GM18520 (cell line): ENCODE results near the gene EIF3C.
"Not testable (repeated sequence)": the region's sequence is repeated elsewhere in the genome, so short reads cannot be mapped to it uniquely, and the experiment has no call there.

Source experiments
- ATAC-seq: cut with Tn5 transposase; IDR thresholded peaks from one replicate; pipeline ENCODE4 v1.9.1; 2021; ENCODE audit not compliant: unreplicated experiment

Gene EIF3C

GRCh38 chr16:28711220-28712083 lies at the start of gene EIF3C:
EIF3C (plus strand) TSS chr16:28711464; CDS start chr16:28711687, 223 bp downstream.
- peak; percentile 98 for ATAC-seq

DNA sequence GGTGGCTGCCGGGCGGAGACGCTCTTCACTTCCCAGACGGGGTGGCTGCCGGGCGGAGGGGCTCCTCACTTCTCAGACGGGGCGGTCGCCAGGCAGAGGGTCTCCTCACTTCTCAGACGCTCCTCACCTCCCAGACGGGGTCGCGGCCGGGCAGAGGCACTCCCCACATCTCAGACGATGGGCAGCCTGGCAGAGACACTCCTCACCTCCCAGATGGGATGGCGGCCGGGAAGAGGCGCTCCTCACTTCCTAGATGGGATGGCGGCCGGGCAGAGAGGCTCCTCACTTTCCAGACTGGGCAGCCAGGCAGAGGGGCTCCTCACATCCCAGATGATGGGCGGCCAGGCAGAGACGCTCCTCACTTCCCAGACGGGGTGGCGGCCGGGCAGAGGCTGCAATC lies 45.0 kb upstream of the EIF3C start:
- not testable (repeated sequence) for ATAC-seq

DNA sequence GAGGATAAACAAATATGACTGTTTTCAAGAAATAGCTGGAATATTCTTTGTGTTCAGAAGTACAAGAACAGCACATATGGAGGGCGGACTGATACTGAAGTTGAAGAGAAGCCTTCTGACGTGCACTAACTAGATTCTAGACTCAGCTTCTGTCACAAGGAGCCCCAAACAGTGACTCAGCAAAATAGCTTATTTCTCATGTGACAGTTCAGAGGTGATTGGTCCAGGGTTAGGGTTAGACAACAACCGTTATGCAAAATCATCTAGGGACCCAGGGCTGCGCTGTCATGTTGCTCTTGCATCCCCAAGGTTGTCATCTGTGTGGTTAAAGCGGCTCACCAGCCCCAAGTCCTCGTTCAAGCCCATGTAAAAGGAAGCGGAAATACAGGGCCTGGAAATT lies 43.8 kb upstream of the EIF3C start:
- ATAC-seq = not testable (repeated sequence)

DNA sequence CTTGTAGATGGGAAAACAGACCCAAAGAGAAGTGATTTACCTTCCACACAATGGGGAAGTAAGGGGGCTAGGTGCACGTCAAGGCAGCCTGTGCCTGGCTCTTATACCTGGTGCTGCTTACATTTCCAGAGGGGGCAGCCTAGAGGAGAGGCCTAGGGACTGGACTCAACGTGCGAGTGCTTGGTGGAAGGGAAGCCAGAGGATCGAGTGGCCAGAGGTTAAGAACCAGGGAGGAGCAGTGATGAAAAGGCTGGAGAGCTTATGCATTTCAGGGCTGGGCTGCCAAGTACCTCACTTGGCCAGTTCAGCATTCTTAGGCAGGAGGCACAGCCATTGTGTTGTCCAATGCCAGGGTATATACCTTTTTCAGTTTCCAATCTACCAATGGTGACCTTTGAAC lies 43.1 kb upstream of the EIF3C start:
- ATAC-seq = not testable (repeated sequence)

- not testable (repeated sequence) for ATAC-seq
Observed at GRCh38 chr16:28688327-28688952, 22.8 kb upstream of the EIF3C start.

DNA sequence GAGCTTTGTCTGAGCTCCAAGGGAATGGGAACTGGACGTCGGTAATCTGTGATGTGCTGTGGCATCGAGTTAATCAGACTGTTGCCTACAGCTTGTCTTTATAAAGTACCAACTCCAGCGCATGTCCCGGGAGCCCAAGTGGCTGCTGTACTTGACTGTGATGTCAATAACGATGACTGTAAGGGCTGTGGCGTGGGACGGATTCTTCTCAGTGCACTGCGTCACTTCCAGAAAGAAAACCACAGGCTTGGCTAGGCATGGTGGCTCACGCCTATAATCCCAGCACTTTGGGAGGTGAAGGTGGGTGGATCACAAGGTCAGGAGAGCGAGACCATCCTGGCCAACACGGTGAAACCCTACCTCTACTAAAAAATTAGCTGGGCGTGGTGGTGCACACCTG lies 21.8 kb upstream of the EIF3C start:
- not testable (repeated sequence) for ATAC-seq

- ATAC-seq = not testable (repeated sequence)
Observed at GRCh38 chr16:28691722-28692121, 19.5 kb upstream of the EIF3C start.

GRCh38 chr16:28693257-28693950 lies 17.9 kb upstream of the EIF3C start:
- not testable (repeated sequence) for ATAC-seq

DNA sequence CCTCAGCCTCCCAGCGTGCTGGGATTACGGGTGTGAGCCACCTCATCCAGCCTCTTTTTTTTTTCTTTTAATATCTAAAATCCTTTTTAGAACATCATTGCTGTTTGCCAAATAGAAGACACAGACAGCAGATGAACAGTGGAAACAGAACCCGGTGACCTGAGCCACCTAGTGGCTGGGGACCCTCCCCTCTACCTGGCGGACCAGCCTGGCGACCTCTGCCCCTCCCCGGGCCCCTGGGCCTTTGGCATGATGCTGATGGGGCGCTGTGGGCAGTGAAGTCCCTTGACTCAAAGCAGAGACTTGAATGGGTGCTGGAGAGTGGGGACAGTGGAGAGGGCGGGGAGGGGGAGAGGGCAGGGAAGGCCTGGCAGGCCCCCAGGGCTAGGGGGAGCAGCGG lies 11.5 kb upstream of the EIF3C start:
- ATAC-seq = not testable (repeated sequence)

- ATAC-seq = not testable (repeated sequence)
Observed at GRCh38 chr16:28700349-28700748, 10.9 kb upstream of the EIF3C start.

- not testable (repeated sequence) for ATAC-seq
Observed at GRCh38 chr16:28701384-28701783, 9.9 kb upstream of the EIF3C start.

DNA sequence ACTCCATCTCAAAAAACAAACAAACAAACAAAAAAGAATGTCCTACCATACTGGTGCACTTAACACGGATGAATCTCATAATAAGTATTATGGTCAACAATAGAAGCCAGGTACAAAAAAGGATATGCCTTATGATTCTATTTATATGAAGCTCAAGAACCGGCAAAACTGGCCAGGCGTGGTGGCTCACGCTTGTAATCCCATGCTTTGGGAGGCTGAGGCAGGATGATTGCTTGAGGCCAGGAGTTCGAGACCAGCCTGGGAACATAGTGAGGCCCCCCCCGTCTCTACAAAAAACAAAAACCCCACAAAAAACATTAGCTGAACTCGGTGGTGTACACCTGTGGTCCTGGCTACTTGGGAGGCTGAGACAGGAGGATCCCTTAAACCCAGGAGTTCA lies 7.0 kb upstream of the EIF3C start:
- not testable (repeated sequence) for ATAC-seq

GRCh38 chr16:28722852-28723650 lies 11.8 kb downstream of the EIF3C start:
- ATAC-seq = not testable (repeated sequence)

DNA sequence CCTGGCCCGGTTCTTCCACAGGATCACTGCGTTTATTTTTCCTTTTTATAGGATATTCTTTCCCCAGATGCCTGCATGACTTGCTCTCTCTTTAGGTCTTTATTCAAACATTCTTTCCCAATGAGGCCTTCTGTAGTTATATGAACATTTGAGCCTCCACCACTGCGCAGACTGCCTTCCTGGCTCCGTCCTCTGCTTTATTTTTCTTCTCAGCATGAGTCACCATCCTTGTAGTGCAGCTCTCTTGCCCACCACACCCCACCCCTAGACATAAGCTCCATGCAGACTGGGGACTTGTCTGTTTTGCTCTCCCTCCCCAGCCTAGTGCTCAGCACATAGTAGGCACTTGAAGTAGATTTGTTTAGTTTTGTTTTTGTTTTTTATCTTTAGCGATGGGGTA lies 20.0 kb downstream of the EIF3C start:
- ATAC-seq = not testable (repeated sequence)

- not testable (repeated sequence) for ATAC-seq
Observed at GRCh38 chr16:28732455-28733124, 21.3 kb downstream of the EIF3C start.

DNA sequence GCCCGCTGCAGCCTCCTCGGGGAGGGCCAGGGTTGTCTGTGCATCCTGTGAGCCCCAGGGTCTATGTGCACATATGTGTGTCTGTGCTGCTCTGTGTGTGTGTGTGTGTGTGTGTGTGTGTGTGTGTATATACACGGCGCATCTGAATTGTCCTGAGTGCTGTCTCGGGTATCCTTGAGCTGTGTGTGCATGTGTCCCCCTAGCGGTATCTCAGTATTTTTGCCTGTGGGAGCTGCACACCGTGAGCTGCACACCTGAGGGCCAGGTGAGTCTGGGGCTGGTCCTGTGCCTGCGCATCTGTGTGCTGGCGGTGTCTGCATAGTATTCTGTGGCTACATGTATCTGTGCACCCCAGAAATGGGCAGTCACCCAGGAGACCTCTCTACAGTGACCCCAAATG lies 28.5 kb downstream of the EIF3C start:
- not testable (repeated sequence) for ATAC-seq

DNA sequence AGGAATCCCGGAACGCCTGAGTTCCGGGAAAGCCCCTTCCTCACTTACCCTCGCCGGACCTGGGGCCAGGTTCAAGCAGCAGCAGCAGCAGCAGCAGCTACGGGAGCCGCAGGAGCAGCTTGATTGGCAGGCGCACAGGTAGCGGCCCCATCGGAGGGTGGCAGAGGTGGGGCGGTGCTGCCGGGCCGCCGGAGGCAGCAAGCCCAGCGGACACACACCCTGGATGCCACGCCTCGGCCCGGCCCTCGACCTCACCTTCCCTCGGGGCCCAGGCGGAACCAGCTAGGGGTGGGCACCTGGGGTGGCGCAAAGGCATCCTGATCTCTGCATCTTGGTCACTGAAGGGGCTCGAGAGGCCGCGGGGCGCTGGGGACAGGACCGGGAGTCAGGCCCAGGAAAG lies 29.4 kb downstream of the EIF3C start:
- not testable (repeated sequence) for ATAC-seq

GRCh38 chr16:28741295-28741694 lies 30.0 kb downstream of the EIF3C start:
- ATAC-seq = not testable (repeated sequence)

DNA sequence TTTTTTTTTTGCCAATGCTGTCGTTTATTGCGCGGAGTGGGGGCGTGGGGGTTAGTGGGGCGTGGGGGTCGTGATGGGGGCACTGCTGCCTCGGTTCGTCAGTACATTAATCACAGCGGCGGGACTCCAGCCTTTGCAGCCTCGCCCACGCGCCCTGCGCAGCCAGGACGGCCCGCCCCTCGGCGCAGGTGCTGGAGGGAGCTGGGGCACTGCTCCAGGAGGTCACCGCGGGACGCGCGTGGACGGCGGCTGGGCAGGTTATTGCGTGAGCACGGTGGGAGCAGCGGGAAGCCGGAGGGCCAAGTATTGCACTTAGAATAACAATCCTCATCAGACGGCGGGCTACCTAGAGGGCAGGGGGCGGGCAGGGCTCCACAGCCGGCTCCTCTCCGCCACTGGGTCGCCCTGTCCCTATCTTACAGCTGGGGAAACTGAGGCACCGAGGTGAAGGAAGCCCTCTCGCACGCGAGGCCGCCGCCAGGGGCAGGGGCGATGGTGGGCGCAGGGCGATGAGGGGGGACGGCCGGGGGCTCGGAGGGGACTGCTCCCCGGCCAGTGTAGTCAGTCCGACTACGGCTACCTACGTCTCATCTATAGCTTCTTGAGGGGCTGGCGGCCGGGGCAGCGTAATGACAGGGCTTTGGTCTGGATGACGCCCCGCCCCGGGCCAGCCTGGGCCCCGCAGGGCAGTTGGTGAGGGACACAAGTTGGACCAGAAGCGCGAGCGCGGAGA lies 35.5 kb downstream of the EIF3C start:
- ATAC-seq = not testable (repeated sequence)
